Measurements from ENCODE around the gene SLC4A1.

Gene SLC4A1

GRCh38 chr17:44283344-44284023 is 15.5 kb upstream of the SLC4A1 start:
- no peak for DNase-seq (ENCODE audit: low read depth)

GRCh38 chr17:44282264-44282663 is 14.3 kb upstream of the SLC4A1 start:
- DNase-seq (ENCODE audit: low read depth) = no peak

- no peak for DNase-seq (ENCODE audit: low read depth)
Observed at GRCh38 chr17:44281570-44281969, 13.6 kb upstream of the SLC4A1 start.

GRCh38 chr17:44280392-44280937 is 12.5 kb upstream of the SLC4A1 start:
- no peak for DNase-seq (ENCODE audit: low read depth)

- peak; percentile 56 for DNase-seq (ENCODE audit: low read depth)
Observed at GRCh38 chr17:44279666-44280391, 11.9 kb upstream of the SLC4A1 start.

- no peak for DNase-seq (ENCODE audit: low read depth)
Observed at GRCh38 chr17:44279346-44279665, 11.4 kb upstream of the SLC4A1 start.

GRCh38 chr17:44277976-44278375 is 10.0 kb upstream of the SLC4A1 start:
- DNase-seq (ENCODE audit: low read depth) = peak; percentile 16

GRCh38 chr17:44273607-44274006 is 5.7 kb upstream of the SLC4A1 start:
- no peak for DNase-seq (ENCODE audit: low read depth)

- DNase-seq (ENCODE audit: low read depth) = no peak
Observed at GRCh38 chr17:44272954-44273353, 5.0 kb upstream of the SLC4A1 start.

- no peak for DNase-seq (ENCODE audit: low read depth)
Observed at GRCh38 chr17:44272321-44272951, 4.5 kb upstream of the SLC4A1 start.

- DNase-seq (ENCODE audit: low read depth) = no peak
Observed at GRCh38 chr17:44269535-44270240, 1.8 kb upstream of the SLC4A1 start.

GRCh38 chr17:44268709-44269534 is 987 bp upstream of the SLC4A1 start:
- DNase-seq (ENCODE audit: low read depth) = no peak

- no peak for DNase-seq (ENCODE audit: low read depth)
Observed at GRCh38 chr17:44267165-44267455, 825 bp downstream of the SLC4A1 start.

GRCh38 chr17:44266402-44267164 is 1.4 kb downstream of the SLC4A1 start:
- DNase-seq (ENCODE audit: low read depth) = no peak

- no peak for DNase-seq (ENCODE audit: low read depth)
Observed at GRCh38 chr17:44263345-44263902, 4.5 kb downstream of the SLC4A1 start.

- DNase-seq (ENCODE audit: low read depth) = no peak
Observed at GRCh38 chr17:44262654-44263225, 5.2 kb downstream of the SLC4A1 start.

GRCh38 chr17:44260296-44260695 is 7.6 kb downstream of the SLC4A1 start:
- DNase-seq (ENCODE audit: low read depth) = no peak

- no peak for DNase-seq (ENCODE audit: low read depth)
Observed at GRCh38 chr17:44258811-44259351, 9.1 kb downstream of the SLC4A1 start.

GRCh38 chr17:44257815-44258760 is 9.8 kb downstream of the SLC4A1 start:
- DNase-seq (ENCODE audit: low read depth) = no peak
